ENCODE measurements around the gene FHOD3. TPM values are rescaled to one million over a fixed set of nuclear protein-coding genes. Genes with fewer than 3 reads are reported as not detected.

FHOD3 gene
- total and polyA plus RNA-seq, 2 of the 4 experiments (the other 2 are of a cell fraction), result 14.6 to 16.0 TPM

GRCh38 chr18:36527051-36527450, 229.5 kb downstream of the FHOD3 start:
- Histone ChIP-seq H2AK9ac (replicated peaks; ENCODE audit: low read depth, low read length, poor library complexity) (no peak overlapping the region), H2AK5ac (ENCODE audit: low read depth, low read length) (no peak overlapping the region), H2BK120ac (ENCODE audit: low read depth, low read length) (no peak overlapping the region), H2BK5ac (ENCODE audit: low read depth, low read length, poor library complexity, severe bottlenecking) (no peak overlapping the region), H3K56ac (ENCODE audit: extremely low read depth, insufficient read depth, low read length) (no peak overlapping the region), H3K9ac (ENCODE audit: low read depth, low read length) (no peak overlapping the region), H3K4ac (ENCODE audit: low read depth, low read length) (no peak overlapping the region), H3K4me2 (ENCODE audit: low read depth, low read length) (no peak overlapping the region), H3K9me1 (ENCODE audit: insufficient read depth, low read length) (peaks cover 4% of the 10 kb centered on the region; the same call in 1 of the 2 replicates), H3K18ac (ENCODE audit: low read depth, low read length) (no peak overlapping the region), H3K4me3 (ENCODE audit: insufficient read depth, low read depth, low read length) (no peak overlapping the region), H4K20me1 (ENCODE audit: insufficient read depth, low read length) (no peaks in the 10 kb centered on the region), H4K91ac (ENCODE audit: insufficient read depth, low read depth, low read length) (no peak overlapping the region), H3K36me3 (ENCODE audit: control insufficient read depth, insufficient read depth, low read length) (no peaks in the 10 kb centered on the region), H2BK15ac (ENCODE audit: low read depth, low read length) (no peak overlapping the region), H3K27me3 (ENCODE audit: control insufficient read depth, insufficient read depth, low read length) (no peaks in the 10 kb centered on the region), H3K79me1 (ENCODE audit: low read depth in 1 of 2, low read length in 2 of 2) (no peaks in the 10 kb centered on the region; a peak in 2 of 4 replicates), H2AFZ (replicated peaks; ENCODE audit: low read length, poor library complexity) (no peak overlapping the region), H2BK20ac (ENCODE audit: low read depth, low read length) (no peak overlapping the region), H4K8ac (ENCODE audit: low read depth in 2 of 2, low read length in 2 of 2) (no peak overlapping the region), H3K9me3 (ENCODE audit: control insufficient read depth, insufficient read depth, low read length) (no peaks in the 10 kb centered on the region), H3K27ac (ENCODE audit: insufficient read depth, low read length) (no peak overlapping the region), H4K5ac (ENCODE audit: low read depth, low read length) (no peak overlapping the region), H3K4me1 (ENCODE audit: control insufficient read depth, insufficient read depth, low read length) (0 out of 2 replicates have a peak, but pooled peaks cover 4% of the 10 kb centered on the region), H3K23ac (ENCODE audit: low read depth, low read length) (no peak overlapping the region), H3K14ac (replicated peaks; ENCODE audit: low read depth, low read length) (no peak overlapping the region)
- ChIA-PET POLR2A (ENCODE audit: unreplicated experiment) (no interaction called here), CTCF (no interaction called here)
- peak; percentile 30 for DNase-seq
- in situ Hi-C loops (cut with MboI; ENCODE audit: low sequenced_read_pairs) (no loop called here), intact Hi-C loops (cut with micrococcal nuclease) (no loop called here), dilution Hi-C loops (cut with HindIII; ENCODE audit: low sequenced_read_pairs, unreplicated experiment) (no loop called here)
- TF ChIP-seq MAZ (IDR thresholded peaks at IDR 0.05; ENCODE audit: borderline replicate concordance, low read depth, low read length), result no peak
- TF ChIP-seq RFX5 (IDR thresholded peaks at IDR 0.05; ENCODE audit: low read depth, low read length), result no peak
- WGBS, 2 experiments (ENCODE audit: extremely low coverage in 2 of 2, insufficient read length in 1 of 2), result no CpG with 5 or more reads among the region's 6 CpGs
- ATAC-seq (ENCODE audit: low read depth), result no peak
- no TSS peak for BruUV-seq (replicated peaks)

Data from IMR-90 (cell line).